ENCODE results near the gene ANKRD18A. TPM values are rescaled to one million over a fixed set of nuclear protein-coding genes. Genes with fewer than 3 reads are reported as not detected.
"Not testable (repeated sequence)": the region's sequence is repeated elsewhere in the genome, so short reads cannot be mapped to it uniquely, and the experiment has no call there.

ANKRD18A gene
- total RNA-seq, 4 donors from 2014 or later = 1.4 to 72.3 (median 4.7) TPM

DNA sequence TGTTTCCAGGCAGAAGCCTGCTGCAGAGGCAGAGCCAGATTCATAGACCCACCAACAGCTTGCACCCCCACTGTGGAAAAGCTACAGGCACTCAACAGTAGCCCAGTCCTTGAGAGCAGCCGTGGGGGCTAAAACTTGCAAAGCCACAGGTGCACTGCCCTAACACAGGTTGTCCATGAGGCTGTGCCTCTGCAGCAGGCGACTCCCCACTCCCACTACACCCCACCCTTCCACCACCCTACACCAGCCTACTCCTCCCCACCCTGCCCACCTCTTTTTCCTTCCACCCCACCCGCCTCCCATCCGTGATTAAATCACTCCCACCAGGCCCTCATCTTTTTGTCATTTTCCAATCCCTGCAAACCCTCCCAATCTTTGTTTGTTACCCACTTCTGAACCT lies 55.2 kb downstream of the ANKRD18A start:
- H3K4me3 ChIP-seq (ENCODE audit: low read depth, poor library complexity, severe bottlenecking); DNase-seq (ENCODE audit: low spot score in 2 of 2); intact Hi-C loops (cut with DNase I; ENCODE audit: low total_unique reads): not testable (repeated sequence)
- 93 to 100% methylated on average over 2 of the region's 4 CpGs for WGBS, 2 donors

DNA sequence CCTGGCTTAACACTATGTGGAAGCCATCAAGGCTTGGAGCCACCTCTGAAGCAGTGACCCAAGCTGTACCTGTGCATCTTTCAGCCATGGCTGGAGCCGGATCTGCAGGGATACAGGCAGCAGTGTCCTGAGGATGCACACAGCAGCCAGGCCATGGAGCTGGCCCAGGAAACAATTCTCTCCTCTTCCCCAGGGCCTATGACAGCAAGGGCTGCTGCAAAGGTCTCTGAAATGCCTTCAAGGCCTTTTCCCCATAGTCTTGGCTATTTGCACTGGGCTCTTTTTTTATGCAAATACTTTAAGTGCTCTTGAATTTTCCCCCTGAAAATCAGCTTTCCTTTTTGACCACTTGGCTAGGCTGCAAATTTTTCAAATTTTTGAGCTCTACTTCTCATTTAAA lies 56.5 kb downstream of the ANKRD18A start:
- DNase-seq (ENCODE audit: low spot score in 2 of 2); intact Hi-C loops (cut with DNase I; ENCODE audit: low total_unique reads); H3K4me3 ChIP-seq (ENCODE audit: low read depth, poor library complexity, severe bottlenecking): not testable (repeated sequence)
- WGBS, 2 donors = no CpG with 5 or more reads among the region's 1 CpG

DNA sequence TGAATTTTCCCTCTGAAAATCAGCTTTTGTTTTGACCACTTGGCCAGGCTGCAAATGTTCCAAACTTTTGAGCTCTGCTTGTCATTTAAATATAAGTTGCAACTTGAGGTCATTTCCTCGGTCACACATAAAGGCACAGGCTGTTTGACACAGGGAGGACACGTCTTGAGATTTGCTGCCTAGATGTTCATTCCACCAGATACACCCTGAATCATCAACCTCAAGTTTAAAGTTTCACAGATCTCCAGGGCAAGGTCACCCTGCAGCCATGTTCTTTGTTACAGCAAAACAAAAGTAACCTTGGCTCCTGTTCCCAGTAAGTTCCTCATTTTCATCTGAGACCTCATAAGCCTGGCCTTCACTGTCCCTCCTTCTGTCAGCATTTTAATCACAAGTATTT lies 59.3 kb downstream of the ANKRD18A start:
- DNase-seq (ENCODE audit: low spot score in 2 of 2); H3K4me3 ChIP-seq (ENCODE audit: low read depth, poor library complexity, severe bottlenecking); intact Hi-C loops (cut with DNase I; ENCODE audit: low total_unique reads): not testable (repeated sequence)
- 83 to 85% methylated on average over 2 of the region's 2 CpGs for WGBS, 2 donors

DNA sequence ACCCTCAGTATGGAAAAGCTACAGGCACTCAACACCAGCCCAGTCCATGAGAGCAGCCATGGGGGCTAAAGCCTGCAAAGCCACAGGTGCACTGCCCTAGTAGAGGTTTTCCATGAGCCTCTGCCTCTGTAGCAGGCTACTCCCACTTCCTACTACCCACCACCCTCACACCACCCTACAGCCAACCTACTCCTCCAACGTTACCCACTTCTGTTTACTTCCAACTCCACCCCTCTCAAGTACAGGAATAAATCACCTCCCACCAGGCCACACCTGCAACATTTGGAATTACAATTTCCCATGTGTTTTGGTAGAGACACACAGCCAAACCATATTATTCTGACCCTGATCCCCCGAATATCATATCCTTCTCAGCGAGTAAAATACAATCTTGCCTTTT lies 61.2 kb downstream of the ANKRD18A start:
- intact Hi-C loops (cut with DNase I; ENCODE audit: low total_unique reads); DNase-seq (ENCODE audit: low spot score in 2 of 2); H3K4me3 ChIP-seq (ENCODE audit: low read depth, poor library complexity, severe bottlenecking): not testable (repeated sequence)
- 68 to 69% methylated on average over 3 of the region's 3 CpGs for WGBS, 2 donors

DNA sequence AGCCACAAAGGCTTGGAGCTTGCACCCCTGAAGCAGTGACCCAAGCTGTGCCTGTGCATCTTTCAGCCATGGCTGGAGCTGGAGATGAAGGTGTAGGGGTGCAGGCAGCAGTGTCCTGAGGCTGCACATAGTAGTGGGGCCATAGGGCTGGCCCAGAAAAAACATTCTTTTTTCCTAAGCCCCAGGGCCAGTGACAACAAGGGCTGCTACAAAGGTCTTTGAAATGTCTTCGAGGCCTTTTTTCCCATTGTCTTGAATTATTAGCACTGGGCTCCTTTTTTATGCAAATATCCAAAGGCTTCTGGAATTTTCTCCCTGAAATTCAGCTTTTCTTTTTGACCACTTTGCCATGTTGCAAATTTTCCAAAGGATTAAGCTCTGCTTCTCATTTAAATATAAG lies 62.6 kb downstream of the ANKRD18A start:
- intact Hi-C loops (cut with DNase I; ENCODE audit: low total_unique reads); H3K4me3 ChIP-seq (ENCODE audit: low read depth, poor library complexity, severe bottlenecking); DNase-seq (ENCODE audit: low spot score in 2 of 2): not testable (repeated sequence)
- 61 to 72% methylated on average over 1 of the region's 1 CpG for WGBS, 2 donors

DNA sequence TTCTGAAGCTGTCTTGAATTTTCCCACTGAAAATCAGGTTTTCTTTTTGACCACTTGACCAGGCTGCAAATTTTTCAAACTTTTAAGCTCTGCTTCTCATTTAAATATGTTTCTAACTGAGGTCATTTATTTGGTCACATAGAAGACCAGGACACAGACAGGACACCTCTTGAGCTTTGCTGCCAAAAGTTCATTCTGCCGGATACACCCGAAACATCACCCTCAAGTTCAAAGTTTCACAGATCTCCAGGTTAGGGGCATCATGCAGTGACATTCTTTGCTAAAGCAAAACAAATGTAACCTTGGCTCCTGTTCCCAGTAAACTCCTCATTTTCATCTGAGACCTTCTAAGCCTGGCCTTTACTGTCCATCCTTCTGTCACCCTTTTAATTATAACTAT lies 65.4 kb downstream of the ANKRD18A start:
- WGBS, 2 donors = 93 to 98% methylated on average over 2 of the region's 2 CpGs
- DNase-seq (ENCODE audit: low spot score in 2 of 2); H3K4me3 ChIP-seq (ENCODE audit: low read depth, poor library complexity, severe bottlenecking); intact Hi-C loops (cut with DNase I; ENCODE audit: low total_unique reads): not testable (repeated sequence)

DNA sequence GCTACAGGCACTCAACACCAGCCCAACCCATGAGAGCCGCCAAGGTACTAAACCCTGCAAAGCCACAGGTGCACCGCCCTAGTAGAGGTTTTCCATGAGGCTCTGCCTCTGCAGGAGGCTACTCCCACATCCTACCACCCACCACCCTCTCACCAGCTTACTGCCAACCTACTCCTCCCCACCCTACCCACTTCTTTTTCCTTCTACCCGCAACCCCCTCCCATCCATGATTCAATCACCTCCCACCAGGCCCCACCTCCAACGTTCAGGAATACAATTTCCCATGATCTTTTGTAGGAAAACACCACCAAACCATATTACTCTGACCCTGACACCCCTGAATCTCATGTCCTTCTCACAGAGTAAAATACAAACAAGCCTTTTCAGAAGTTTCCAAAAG lies 67.4 kb downstream of the ANKRD18A start:
- 81 to 83% methylated on average over 4 of the region's 4 CpGs for WGBS, 2 donors
- intact Hi-C loops (cut with DNase I; ENCODE audit: low total_unique reads); DNase-seq (ENCODE audit: low spot score in 2 of 2); H3K4me3 ChIP-seq (ENCODE audit: low read depth, poor library complexity, severe bottlenecking): not testable (repeated sequence)

DNA sequence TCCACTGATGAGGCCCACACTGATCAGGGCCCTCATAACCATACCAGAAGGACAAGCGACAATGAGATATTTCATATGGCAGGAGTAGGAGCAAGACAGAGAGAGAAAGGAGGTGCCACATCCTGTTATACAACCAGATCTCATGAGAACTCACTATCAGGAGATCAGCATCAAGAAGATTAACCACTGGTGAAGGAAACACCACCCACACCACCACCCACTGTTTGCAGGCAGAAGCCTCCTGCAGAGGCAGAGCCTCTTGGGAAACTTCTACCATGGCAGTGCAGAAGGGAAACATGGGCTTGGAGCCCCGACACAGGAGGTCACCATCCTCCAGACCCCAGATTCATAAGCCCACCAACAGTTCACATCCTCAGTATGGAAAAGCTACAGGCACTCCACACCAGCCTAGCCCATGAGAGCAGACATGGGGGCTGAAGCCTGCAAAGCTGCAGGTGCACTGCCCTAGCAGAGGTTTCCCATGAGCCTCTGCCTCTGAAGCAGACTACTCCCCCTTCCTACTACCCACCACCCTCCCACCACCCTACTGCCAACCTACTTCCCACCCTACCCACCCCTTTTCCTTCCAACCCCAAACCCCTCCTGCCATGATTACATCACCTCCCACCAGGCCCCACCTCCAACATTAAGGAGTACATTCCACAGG lies 73.8 kb downstream of the ANKRD18A start:
- 100% methylated on average over 1 of the region's 2 CpGs for WGBS, 2 donors
- H3K4me3 ChIP-seq (ENCODE audit: low read depth, poor library complexity, severe bottlenecking); intact Hi-C loops (cut with DNase I; ENCODE audit: low total_unique reads); DNase-seq (ENCODE audit: low spot score in 2 of 2): not testable (repeated sequence)

DNA sequence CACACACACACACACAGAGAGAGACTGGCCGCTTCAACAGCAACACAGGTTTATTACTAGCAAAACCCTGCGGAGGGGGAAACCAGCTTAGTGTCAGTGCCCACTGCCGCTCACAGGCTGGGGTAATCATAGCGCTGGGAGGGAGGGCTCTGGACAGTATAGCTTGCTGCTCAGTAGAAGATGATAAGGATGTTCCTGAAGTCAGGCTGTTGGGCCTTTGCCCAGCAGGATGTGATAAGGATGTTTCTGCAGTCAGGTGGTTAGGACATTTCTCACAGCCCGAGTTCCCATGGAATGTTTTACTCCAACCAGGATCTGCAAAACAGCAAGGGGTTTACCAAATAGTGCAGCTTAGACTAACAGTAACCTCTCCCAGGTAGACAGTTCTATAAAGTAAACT lies 79.9 kb downstream of the ANKRD18A start:
- DNase-seq (ENCODE audit: low spot score in 2 of 2); H3K4me3 ChIP-seq (ENCODE audit: low read depth, poor library complexity, severe bottlenecking); intact Hi-C loops (cut with DNase I; ENCODE audit: low total_unique reads): not testable (repeated sequence)
- 65 to 70% methylated on average over 5 of the region's 5 CpGs for WGBS, 2 donors

DNA sequence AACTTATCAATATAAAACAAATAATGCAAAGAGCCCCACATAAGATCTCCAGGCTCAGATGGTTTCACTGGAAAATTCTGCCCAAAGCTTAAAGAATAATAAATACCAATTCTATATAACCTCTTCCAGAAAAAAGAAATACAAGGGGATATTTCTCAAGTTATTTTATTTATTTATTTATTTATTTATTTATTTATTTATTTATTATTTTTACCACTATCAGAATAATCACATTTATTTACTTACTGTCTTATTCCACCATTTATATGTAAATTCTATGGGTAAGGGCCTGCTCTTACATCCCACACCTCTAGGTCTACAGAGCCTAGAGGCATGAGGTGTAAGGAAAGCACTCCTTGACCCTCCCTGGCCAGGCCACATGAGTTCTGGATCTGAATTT lies 91.1 kb downstream of the ANKRD18A start:
- intact Hi-C loops (cut with DNase I; ENCODE audit: low total_unique reads) = no loop called here
- H3K4me3 ChIP-seq (ENCODE audit: low read depth, poor library complexity, severe bottlenecking) = no peak overlapping the region
- DNase-seq (ENCODE audit: low spot score in 2 of 2) = no peak
- TF ChIP-seq POLR2A (IDR thresholded peaks at IDR 0.05) = no peak
- TF ChIP-seq, protein P1, sequence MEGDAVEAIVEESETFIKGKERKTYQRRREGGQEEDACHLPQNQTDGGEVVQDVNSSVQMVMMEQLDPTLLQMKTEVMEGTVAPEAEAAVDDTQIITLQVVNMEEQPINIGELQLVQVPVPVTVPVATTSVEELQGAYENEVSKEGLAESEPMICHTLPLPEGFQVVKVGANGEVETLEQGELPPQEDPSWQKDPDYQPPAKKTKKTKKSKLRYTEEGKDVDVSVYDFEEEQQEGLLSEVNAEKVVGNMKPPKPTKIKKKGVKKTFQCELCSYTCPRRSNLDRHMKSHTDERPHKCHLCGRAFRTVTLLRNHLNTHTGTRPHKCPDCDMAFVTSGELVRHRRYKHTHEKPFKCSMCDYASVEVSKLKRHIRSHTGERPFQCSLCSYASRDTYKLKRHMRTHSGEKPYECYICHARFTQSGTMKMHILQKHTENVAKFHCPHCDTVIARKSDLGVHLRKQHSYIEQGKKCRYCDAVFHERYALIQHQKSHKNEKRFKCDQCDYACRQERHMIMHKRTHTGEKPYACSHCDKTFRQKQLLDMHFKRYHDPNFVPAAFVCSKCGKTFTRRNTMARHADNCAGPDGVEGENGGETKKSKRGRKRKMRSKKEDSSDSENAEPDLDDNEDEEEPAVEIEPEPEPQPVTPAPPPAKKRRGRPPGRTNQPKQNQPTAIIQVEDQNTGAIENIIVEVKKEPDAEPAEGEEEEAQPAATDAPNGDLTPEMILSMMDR (IDR thresholded peaks at IDR 0.05) = no peak

DNA sequence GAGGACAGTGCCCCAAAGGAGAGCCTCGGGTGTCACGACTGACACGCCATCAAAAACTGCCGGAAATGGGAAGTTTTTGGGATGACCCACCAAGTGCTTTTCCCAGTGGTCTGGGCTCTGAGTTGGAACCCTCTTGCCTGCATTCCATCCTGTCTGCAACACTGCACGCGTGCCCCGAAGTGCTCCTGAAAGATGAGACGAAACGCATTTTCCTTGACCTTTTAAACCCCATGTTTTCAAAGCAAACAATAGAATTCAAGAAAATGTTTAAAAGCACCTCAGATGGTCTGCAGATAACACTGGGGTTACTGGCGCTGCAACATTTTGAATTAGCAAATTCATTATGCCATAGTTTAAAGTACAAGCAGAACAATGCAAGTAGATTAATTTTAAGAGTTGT lies 92.9 kb downstream of the ANKRD18A start:
- intact Hi-C loops (cut with DNase I; ENCODE audit: low total_unique reads) = no loop called here
- no peak for DNase-seq (ENCODE audit: low spot score in 2 of 2)
- WGBS, 2 donors = 55 to 62% methylated on average over 10 of the region's 10 CpGs
- H3K4me3 ChIP-seq (ENCODE audit: low read depth, poor library complexity, severe bottlenecking) = no peak overlapping the region
- TF ChIP-seq, protein P1 (IDR thresholded peaks at IDR 0.05) = no peak
- TF ChIP-seq POLR2A (IDR thresholded peaks at IDR 0.05) = no peak
